Caco-2 (cell line): ENCODE results near the gene BRINP1. TPM values are rescaled to one million over a fixed set of nuclear protein-coding genes. Genes with fewer than 3 reads are reported as not detected.

Experiments used
- BruUV-seq: library from RNA; stranded (reverse); fragments of 400-500 nt; replicated peaks from 2 replicates; lab custom pipeline; 2021; lab: Mats Ljungman, UMichigan
- CTCF ChIA-PET: fragments of 300-600 bp; sonication (Branson Sonifier 250); formaldehyde crosslinking; loops from one replicate; lab custom pipeline; 2022; ENCODE audit warnings: antibody characterized with exemption; lab: Charles Lee
- POLR2A ChIA-PET: fragments of 300-600 bp; sonication (Branson Sonifier 250); formaldehyde crosslinking; loops from one replicate; lab custom pipeline; 2022; ENCODE audit warnings: antibody characterized with exemption; lab: Charles Lee
- DNase-seq, 2 experiments: peaks; one replicate each; pipeline versions ENCODE4 v3.0.0 to v3.0.0-alpha.2; 2020 to 2022
- H3K27me3 ChIP-seq: replicated peaks from 2 replicates; pipeline ENCODE4 v1.6.0; 2011; ENCODE audit warnings: low read length; ENCODE audit not compliant: control insufficient read depth, insufficient read depth
- H3K36me3 ChIP-seq: 2 replicates; pipeline ENCODE4 v1.5.1; 2011; ENCODE audit warnings: low read length; ENCODE audit not compliant: control insufficient read depth, insufficient read depth
- H3K4me1 ChIP-seq: fragments of 250-450 bp; sonication (Bioruptor Pico); 2 replicates; pipeline ENCODE4 v1.5.1; 2020; ENCODE audit warnings: mild to moderate bottlenecking
- H3K4me3 ChIP-seq: 2 replicates; pipeline ENCODE4 v1.5.1; 2011; ENCODE audit warnings: low read depth, mild to moderate bottlenecking, control low read depth, low read length
- H3K9me3 ChIP-seq: fragments of 250-450 bp; sonication (Bioruptor Pico); 2 replicates; pipeline ENCODE4 v1.5.1; 2020; ENCODE audit warnings: mild to moderate bottlenecking, moderate library complexity
- H3K27ac Mint-ChIP-seq: one replicate; pipeline ENCODE4 v1.8.0; 2022; ENCODE audit warnings: mixed read lengths; ENCODE audit not compliant: unreplicated experiment
- H3K27me3 Mint-ChIP-seq: one replicate; pipeline ENCODE4 v1.8.0; 2022; ENCODE audit warnings: mixed read lengths; ENCODE audit not compliant: insufficient read depth, unreplicated experiment
- H3K36me3 Mint-ChIP-seq: one replicate; pipeline ENCODE4 v1.8.0; 2022; ENCODE audit warnings: mild to moderate bottlenecking, mixed read lengths; ENCODE audit not compliant: insufficient read depth, unreplicated experiment
- H3K4me1 Mint-ChIP-seq: one replicate; pipeline ENCODE4 v1.8.0; 2022; ENCODE audit warnings: low read depth, mixed read lengths; ENCODE audit not compliant: unreplicated experiment
- H3K4me3 Mint-ChIP-seq: one replicate; pipeline ENCODE4 v1.8.0; 2022; ENCODE audit warnings: mild to moderate bottlenecking, moderate library complexity, mixed read lengths; ENCODE audit not compliant: unreplicated experiment
- H3K9me3 Mint-ChIP-seq: one replicate; pipeline ENCODE4 v1.8.0; 2022; ENCODE audit warnings: mixed read lengths; ENCODE audit not compliant: unreplicated experiment
- CTCF ChIP-seq, 2 experiments: fragments of 200-600 bp in 1 of 2; IDR thresholded peaks; 1 replicate in 1 of 2; 2 replicates in 1 of 2; pipeline versions ENCODE4 v1.5.1 to v1.8.0; 2011 to 2022; ENCODE audit warnings: antibody characterized with exemption in 1 of 2, control low read depth in 1 of 2, inconsistent platforms in 1 of 2, low read depth in 1 of 2, low read length in 1 of 2, mild to moderate bottlenecking in 1 of 2, moderate library complexity in 1 of 2; ENCODE audit not compliant: insufficient read depth in 1 of 2, severe bottlenecking in 1 of 2, unreplicated experiment in 1 of 2
- intact Hi-C: fragments of 100-400 bp; cut with micrococcal nuclease; formaldehyde crosslinking; loops from one replicate; pipeline ENCODE4 v1.10.0; 2022; ENCODE audit not compliant: unreplicated experiment
- total RNA-seq: library from RNA; stranded (reverse); gene quantifications from 2 replicates; pipeline ENCODE4 v1.2.3, GENCODE V29; 2022

Gene BRINP1
- total RNA-seq, 1 experiment from 2014 or later = not detected

- DNase-seq = no peak
- Histone ChIP-seq H3K9me3 (no peaks in the 10 kb centered on the region), H3K4me1 (no peaks in the 10 kb centered on the region), H3K36me3 (no peaks in the 10 kb centered on the region), H3K4me3 (no peak overlapping the region), H3K27me3 (no peaks in the 10 kb centered on the region)
- Mint-ChIP-seq H3K4me1 (no peaks in the 10 kb centered on the region), H3K27ac (no peak overlapping the region), H3K36me3 (no peaks in the 10 kb centered on the region), H3K4me3 (no peak overlapping the region), H3K27me3 (peaks cover 4% of the 10 kb centered on the region), H3K9me3 (no peaks in the 10 kb centered on the region)
- BruUV-seq = no TSS peak
- TF ChIP-seq CTCF (IDR thresholded peaks at IDR 0.05; ENCODE audit: insufficient read depth in 1 of 2, low read depth in 1 of 2, low read length in 1 of 2, severe bottlenecking in 1 of 2, unreplicated experiment in 1 of 2) = no peak
- intact Hi-C loops = no loop called here
- ChIA-PET POLR2A (no interaction called here), CTCF (no interaction called here)
Measured at GRCh38 chr9:119159386-119159785, 209.8 kb downstream of the BRINP1 start.

GRCh38 chr9:119157196-119157595 lies 212.0 kb downstream of the BRINP1 start:
- CTCF ChIA-PET = no interaction called here
- no peak for DNase-seq
- H3K9me3 ChIP-seq = no peaks in the 10 kb centered on the region
- no peak for TF ChIP-seq CTCF (IDR thresholded peaks at IDR 0.05; ENCODE audit: insufficient read depth in 1 of 2, low read depth in 1 of 2, low read length in 1 of 2, severe bottlenecking in 1 of 2, unreplicated experiment in 1 of 2)
- intact Hi-C loops = no loop called here
- BruUV-seq = no TSS peak
- H3K36me3 Mint-ChIP-seq = no peaks in the 10 kb centered on the region
- no peaks in the 10 kb centered on the region for H3K27me3 ChIP-seq
- no peaks in the 10 kb centered on the region for H3K36me3 ChIP-seq
- no peak overlapping the region for H3K27ac Mint-ChIP-seq
- no peak overlapping the region for H3K4me3 Mint-ChIP-seq
- POLR2A ChIA-PET = no interaction called here
- H3K9me3 Mint-ChIP-seq = no peaks in the 10 kb centered on the region
- no peaks in the 10 kb centered on the region for H3K4me1 ChIP-seq
- H3K4me3 ChIP-seq = no peak overlapping the region
- H3K27me3 Mint-ChIP-seq = peaks cover 4% of the 10 kb centered on the region
- H3K4me1 Mint-ChIP-seq = no peaks in the 10 kb centered on the region

GRCh38 chr9:119156354-119156753 lies 212.9 kb downstream of the BRINP1 start:
- Histone ChIP-seq H3K9me3 (no peaks in the 10 kb centered on the region), H3K4me1 (no peaks in the 10 kb centered on the region), H3K36me3 (no peaks in the 10 kb centered on the region), H3K27me3 (no peaks in the 10 kb centered on the region), H3K4me3 (no peak overlapping the region)
- no peak for TF ChIP-seq CTCF (IDR thresholded peaks at IDR 0.05; ENCODE audit: insufficient read depth in 1 of 2, low read depth in 1 of 2, low read length in 1 of 2, severe bottlenecking in 1 of 2, unreplicated experiment in 1 of 2)
- no peaks in the 10 kb centered on the region for H3K9me3 Mint-ChIP-seq
- H3K4me1 Mint-ChIP-seq = no peaks in the 10 kb centered on the region
- CTCF ChIA-PET = no interaction called here
- H3K36me3 Mint-ChIP-seq = no peaks in the 10 kb centered on the region
- no peak for DNase-seq
- peaks cover 4% of the 10 kb centered on the region for H3K27me3 Mint-ChIP-seq
- POLR2A ChIA-PET = no interaction called here
- intact Hi-C loops = no loop called here
- BruUV-seq = no TSS peak
- H3K27ac Mint-ChIP-seq = no peak overlapping the region
- no peak overlapping the region for H3K4me3 Mint-ChIP-seq
